GM12892 (cell line): ENCODE results near the gene MICU2.

Experiments used
- POLR2A ChIP-seq: IDR thresholded peaks from 2 replicates; pipeline ENCODE4 v1.6.1; 2011; ENCODE audit warnings: low read depth, low read length, control low read depth
- TAF1 ChIP-seq: IDR thresholded peaks from 2 replicates; pipeline ENCODE4 v1.6.1; 2011; ENCODE audit warnings: low read depth, mild to moderate bottlenecking, control low read depth, low read length, borderline replicate concordance

- TF ChIP-seq POLR2A: no peak
- no peak for TF ChIP-seq TAF1
Observed at GRCh38 chr13:21530656-21531055, 73.3 kb downstream of the MICU2 start.
